Dermis lymphatic vessel endothelial cell (primary cell): ENCODE measurements around the gene CHMP5. TPM values are rescaled to one million over a fixed set of nuclear protein-coding genes. Genes with fewer than 3 reads are reported as not detected.

Experiments used
- total RNA-seq: library from RNA; depleted of rRNA; stranded (reverse); fragments of >200 nt; gene quantifications from 2 replicates; pipeline ENCODE4 v1.2.1, GENCODE V29; 2014

CHMP5 gene
- 91.8 and 99.9 TPM in 2 replicates for total RNA-seq

GRCh38 chr9:33264473-33265177 lies at the start of gene CHMP5, which contains the start of gene BAG1:
CHMP5 (plus strand) TSS chr9:33265049; CDS start chr9:33265079, 30 bp downstream.
BAG1 (minus strand) TSS chr9:33264708.

GRCh38 chr9:33239921-33240320 lies 24.9 kb upstream of the CHMP5 start, which contains the start of gene SPINK4:
SPINK4 (plus strand) TSS chr9:33240167; CDS start chr9:33240209, 42 bp downstream.

GRCh38 chr9:33290247-33291030 lies 25.6 kb downstream of the CHMP5 start, which contains the start of gene NFX1:
NFX1 (plus strand) TSS chr9:33290516; CDS start chr9:33290573, 57 bp downstream.

Other genes with a start within 250 kb of the CHMP5 start
- 97.5 and 128 TPM in 2 replicates for gene DNAJA1, start 239.8 kb upstream of the CHMP5 start, total RNA-seq
- gene SMU1, start 188.4 kb upstream of the CHMP5 start, total RNA-seq, result 35.7 and 43.1 TPM in 2 replicates
- gene B4GALT1, start 97.7 kb upstream of the CHMP5 start, total RNA-seq, result 14.9 and 15.8 TPM in 2 replicates
- not detected in 2 replicates for gene SPINK4, start 24.9 kb upstream of the CHMP5 start, total RNA-seq
- gene BAG1, start 341 bp upstream of the CHMP5 start, total RNA-seq, result 58.8 and 76.1 TPM in 2 replicates
- gene NFX1, start 25.5 kb downstream of the CHMP5 start, total RNA-seq, result 12.5 and 13.3 TPM in 2 replicates
- gene AQP7, start 137.5 kb downstream of the CHMP5 start, total RNA-seq, result 0.11 TPM in 1 of 2 replicates, not detected in the other
- 0.09 and 0.11 TPM in 2 replicates for gene AQP3, start 182.5 kb downstream of the CHMP5 start, total RNA-seq
- 9.1 and 12.3 TPM in 2 replicates for gene NOL6, start 208.9 kb downstream of the CHMP5 start, total RNA-seq